A172 (cell line): ENCODE data around the gene BSG. TPM values are rescaled to one million over a fixed set of nuclear protein-coding genes. Genes with fewer than 3 reads are reported as not detected.
"Not testable (repeated sequence)": the region's sequence is repeated elsewhere in the genome, so short reads cannot be mapped to it uniquely, and the experiment has no call there.

Experiments
- DNase-seq: peaks from one replicate; pipeline ENCODE4 v3.0.0-alpha.2; 2015; ENCODE audit warnings: low spot score
- total RNA-seq: library from RNA; depleted of rRNA; stranded (reverse); fragments of >200 nt; shearing (Covaris generic); gene quantifications from 2 replicates; pipeline ENCODE4 v1.2.3, GENCODE V29; 2014

BSG gene
- total RNA-seq, 1 experiment from 2014 or later: 700 TPM

DNA sequence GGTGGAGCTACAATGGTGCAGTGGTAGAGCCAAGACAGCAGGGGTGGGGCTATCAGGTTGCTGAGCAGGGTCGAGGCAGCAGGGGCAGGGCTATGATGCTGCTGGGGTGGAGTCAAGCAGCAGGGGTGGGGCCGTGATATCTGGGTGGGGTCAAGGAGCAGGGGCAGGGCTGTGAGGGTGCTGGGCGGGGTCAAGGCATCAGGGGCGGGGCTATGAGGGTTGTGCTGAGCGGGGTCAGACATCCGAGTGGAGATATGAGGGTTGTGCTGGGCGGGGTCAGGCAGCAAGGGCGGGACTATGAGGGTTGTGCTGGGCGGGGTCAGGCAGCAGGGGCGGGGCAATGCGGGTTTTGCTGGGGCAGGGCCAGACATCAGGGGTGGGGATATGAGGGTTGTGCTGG lies 32.0 kb downstream of the BSG start:
- DNase-seq: no peak

DNA sequence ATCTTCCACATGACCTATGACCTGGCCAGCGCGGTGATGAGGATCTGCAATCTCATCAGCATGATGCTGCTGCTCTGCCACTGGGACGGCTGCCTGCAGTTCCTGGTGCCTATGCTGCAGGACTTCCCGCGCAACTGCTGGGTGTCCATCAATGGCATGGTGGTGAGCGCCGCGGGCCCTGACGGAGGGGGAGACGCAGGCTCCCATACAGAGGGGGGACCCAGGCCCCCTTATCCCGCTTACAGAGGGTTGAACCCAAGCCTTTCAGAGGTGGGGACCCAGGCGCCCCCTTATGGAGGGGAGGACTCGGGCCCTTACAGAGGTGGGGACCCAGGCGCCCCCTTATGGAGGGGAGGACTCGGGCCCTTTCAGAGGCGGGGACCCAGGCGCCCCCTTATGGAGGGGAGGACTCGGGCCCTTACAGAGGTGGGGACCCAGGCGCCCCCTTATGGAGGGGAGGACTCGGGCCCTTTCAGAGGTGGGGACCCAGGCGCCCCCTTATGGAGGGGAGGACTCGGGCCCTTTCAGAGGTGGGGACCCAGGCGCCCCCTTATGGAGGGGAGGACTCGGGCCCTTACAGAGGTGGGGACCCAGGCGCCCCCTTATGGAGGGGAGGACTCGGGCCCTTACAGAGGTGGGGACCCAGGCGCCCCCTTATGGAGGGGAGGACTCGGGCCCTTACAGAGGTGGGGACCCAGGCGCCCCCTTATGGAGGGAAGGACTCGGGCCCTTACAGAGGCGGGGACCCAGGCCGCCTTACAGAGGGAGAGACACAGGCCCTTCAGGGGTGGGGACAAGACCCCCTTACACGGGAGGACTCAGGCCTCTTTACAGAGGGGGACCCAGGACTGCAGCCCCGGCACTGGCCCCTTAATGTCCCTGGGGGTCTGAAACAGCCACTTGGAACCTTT lies 32.9 kb downstream of the BSG start:
- DNase-seq: not testable (repeated sequence)

DNA sequence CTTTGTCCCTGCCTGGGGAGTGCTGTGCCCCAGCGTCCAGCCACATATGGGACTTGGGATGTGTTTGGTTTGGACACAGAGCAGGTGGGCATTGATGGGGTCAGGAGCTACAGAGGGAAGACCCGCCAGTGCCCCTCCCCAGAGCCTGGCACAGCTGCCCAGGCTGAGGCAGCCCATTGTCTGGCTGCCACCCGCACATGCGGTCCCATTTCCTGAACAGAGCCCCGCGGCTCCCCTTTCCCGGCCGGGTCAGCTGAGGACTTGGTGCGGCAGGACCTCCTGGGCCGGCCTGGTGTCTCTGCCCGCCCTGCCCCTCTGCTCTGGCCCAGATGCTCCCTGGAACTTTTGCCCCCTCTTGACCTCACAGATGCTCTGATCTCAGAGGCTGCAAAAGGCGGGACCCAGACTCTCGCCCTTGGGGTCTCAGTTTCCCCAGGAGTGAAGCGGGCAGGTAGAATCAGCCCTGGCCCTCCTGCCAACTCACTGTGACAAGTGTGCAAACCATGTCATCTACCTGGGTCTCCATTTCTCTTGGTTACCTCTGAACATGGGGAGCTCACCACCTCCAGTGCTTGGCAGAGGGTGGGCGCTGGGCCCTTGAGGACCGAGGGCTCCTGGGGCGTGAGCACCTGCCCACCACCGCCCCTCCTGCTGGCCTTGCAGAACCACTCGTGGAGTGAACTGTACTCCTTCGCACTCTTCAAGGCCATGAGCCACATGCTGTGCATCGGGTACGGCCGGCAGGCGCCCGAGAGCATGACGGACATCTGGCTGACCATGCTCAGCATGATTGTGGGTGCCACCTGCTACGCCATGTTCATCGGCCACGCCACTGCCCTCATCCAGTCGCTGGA lies 35.1 kb downstream of the BSG start:
- DNase-seq: no peak

DNA sequence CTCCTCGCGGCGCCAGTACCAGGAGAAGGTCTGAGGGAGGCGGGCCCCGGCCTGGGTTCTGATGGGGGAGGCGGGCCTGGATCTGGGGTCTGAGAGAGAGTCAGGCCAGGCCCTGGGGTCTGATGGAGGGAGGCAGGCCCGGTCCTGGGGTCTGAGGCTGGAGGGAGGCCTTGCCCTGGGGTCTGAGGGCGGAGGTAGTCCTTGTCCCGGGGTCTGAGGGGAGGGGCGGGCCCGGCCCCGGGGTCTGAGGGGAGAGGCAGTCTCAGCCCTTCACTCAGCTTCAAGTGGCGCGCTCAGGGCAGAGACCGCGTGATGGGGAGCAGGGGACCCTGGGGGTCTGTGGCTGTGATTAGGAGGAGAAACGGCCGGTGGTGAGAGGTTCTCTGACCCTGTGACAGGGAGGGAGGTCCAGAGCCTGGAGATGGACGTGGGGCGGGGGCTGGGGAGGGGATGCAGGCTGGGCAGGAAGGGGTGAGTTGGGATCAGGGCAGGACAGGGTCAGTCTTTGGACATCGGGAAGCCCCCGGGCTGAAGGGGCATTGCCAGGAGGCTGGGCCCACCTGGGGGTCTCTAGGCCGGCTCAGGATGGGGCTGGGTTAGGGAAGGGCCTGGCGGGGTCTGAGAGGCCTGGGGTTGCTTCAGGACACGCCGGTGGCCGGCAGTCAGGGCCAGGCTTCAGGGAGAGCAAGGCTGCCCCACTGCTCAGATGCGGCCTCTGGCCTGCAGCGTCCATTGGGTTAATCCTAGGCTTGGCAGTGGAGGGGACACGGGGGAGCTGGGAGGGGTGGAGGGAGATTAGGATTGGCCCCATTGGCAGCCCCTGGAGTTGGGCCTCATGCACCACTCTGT lies 36.0 kb downstream of the BSG start:
- DNase-seq: peak; percentile 37

DNA sequence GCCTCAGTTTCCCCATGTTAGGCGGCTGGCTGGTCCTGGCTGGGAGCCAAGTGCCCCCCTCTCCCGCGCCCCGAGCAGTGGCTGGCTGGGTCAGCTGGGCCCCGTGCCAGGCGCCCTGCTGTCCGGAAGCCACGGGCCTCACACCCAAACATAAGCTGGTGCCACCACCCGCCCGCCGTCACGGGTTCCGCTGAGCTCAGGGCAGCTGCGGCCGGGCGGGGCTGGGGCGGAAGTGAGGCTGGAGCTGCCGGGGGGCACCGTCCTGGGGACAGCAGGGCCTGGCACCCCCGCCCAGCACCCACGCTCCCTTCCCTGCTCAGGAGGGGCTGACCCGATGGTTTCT lies 36.6 kb downstream of the BSG start:
- DNase-seq: peak; percentile 85

DNA sequence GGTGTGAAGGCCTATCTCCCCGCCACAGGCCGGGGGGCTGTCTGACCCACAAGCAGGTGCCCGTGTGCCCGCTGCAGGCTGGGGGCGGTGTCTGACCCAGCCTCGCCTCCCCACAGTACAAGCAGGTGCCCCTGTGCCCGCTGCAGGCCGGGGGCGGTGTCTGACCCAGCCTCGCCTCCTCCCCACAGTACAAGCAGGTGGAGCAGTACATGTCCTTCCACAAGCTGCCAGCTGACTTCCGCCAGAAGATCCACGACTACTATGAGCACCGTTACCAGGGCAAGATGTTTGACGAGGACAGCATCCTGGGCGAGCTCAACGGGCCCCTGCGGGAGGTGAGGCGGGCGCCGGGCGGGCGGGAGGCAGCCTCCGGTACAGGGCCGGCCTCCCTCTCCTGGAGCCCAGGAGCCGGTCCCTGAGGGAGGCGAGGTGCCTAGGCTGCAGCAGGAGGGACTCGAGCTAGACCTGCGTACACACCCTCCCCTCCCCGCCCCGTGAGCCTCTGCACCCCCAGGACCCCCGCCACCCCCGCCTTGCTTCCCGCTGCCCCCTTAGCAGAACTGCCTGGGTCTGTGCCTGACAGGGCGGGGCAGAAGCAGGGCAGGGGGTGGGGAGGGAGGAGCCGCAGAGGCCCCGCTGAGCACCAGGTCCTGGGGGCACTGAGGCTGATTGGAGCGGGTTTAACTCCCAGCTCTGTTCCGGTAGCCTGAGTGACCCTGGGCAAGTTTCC lies 37.8 kb downstream of the BSG start:
- DNase-seq: peak; percentile 95

DNA sequence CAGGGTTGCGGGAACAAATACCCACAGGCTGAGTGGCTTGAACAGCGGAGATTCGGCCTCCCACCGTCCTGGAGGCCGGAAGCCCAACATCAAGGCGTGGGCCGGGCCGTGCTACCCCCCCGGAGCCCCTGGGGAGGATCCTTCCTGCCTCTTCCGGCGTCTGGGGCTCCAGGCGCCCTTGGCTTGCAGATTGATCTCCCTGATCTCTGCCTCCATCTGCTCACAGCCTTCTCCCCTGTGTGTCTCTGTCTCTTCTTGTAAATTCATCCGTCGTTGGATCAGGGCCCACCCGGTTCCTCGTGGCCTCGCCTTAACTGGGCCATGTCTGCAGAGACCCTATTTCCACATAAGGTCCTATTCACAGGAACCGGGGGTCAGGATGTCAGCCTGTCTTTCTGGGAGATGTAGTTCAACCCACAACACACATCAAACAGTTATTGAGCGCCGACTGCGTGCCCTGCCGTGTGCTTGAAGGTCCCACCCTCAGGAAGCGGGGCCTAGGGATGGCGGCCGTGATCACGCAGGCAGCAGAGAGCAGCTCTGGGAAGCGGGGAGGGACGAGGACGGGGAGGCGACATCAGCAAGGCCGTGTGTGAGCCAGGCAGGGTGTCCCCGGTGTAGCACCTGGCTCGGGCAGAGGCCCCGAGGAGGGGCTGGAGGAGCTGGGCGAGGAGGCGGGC lies 38.5 kb downstream of the BSG start:
- DNase-seq: no peak

DNA sequence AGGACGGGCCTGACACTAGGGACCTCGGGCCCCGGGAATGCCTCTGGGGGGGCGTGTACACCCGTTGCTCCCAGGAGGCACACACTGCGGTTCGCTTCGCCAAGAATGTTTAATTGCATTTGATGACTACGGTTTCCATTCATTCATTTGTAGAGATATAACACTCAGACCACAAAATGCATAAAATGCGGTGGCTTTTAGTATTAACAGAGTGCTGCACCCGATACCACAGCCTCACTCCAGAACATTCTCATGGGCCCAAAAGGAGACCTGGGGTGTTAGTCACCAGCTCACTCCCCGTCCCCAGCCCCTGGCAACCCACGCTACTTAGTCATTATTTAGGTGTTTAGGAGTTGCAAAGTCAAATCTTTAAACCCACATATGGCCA lies 39.1 kb downstream of the BSG start:
- peak; percentile 99 for DNase-seq

DNA sequence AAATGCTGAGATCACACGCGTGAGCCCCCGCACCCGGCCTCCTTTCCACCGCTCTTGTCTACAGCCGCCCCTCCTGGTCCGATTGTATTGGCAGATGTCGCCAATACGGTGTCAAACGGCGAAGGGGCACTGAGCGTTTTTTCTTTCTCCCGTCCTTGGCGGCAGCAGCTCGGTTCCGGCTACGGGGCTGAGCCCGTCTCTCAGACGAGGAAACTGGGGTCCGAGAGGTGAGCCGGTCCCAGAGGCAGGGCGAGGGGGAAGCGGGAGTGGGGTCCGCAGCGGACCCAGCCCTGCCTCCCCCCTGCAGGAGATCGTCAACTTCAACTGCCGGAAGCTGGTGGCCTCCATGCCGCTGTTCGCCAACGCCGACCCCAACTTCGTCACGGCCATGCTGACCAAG lies 40.5 kb downstream of the BSG start:
- DNase-seq: no peak

DNA sequence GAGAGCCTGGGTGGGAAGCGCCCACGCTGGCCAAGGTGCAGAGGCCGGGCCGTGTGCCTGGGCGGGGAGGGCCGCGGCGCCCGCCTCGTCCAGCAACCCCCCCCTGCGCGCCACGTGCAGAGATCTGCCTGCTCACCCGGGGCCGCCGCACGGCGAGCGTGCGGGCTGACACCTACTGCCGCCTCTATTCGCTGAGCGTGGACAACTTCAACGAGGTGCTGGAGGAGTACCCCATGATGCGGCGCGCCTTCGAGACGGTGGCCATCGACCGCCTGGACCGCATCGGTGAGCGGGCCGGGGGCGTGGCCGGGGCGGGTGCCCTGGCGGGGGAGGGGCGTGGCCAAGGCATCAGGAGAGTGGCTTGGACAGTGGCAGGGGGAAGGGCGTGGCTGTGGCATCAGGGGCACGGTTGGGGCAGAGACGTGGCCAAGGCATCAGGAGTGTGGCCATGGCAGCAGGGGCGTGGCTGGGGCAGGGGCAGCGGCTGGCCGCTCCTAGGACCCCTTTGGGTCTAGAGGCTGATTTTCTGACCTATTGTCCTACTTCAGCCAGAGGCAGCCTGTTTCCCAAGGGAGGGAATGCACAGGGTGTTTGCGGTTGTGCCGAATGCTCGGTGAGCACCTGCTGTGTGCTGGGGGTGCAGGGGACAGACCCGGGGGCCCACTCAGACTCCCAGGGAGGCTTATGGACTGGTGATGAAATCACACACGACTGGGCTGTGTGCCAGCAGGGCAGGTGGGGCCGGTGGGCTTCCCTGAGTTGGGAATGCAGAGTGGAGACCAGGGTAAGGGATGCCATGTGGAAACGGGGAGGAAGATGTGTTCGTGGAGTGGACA lies 41.6 kb downstream of the BSG start:
- DNase-seq: no peak

DNA sequence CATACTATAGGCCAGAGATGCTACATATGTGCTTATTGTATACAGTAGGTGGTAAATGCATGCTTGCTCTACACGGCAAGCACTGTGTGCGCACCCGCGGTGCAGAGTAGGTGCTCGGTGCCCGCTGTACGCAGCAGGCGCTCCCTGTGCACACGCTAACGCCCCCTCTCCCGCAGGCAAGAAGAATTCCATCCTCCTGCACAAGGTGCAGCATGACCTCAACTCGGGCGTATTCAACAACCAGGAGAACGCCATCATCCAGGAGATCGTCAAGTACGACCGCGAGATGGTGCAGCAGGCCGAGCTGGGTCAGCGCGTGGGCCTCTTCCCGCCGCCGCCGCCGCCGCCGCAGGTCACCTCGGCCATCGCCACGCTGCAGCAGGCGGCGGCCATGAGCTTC lies 43.2 kb downstream of the BSG start:
- no peak for DNase-seq

DNA sequence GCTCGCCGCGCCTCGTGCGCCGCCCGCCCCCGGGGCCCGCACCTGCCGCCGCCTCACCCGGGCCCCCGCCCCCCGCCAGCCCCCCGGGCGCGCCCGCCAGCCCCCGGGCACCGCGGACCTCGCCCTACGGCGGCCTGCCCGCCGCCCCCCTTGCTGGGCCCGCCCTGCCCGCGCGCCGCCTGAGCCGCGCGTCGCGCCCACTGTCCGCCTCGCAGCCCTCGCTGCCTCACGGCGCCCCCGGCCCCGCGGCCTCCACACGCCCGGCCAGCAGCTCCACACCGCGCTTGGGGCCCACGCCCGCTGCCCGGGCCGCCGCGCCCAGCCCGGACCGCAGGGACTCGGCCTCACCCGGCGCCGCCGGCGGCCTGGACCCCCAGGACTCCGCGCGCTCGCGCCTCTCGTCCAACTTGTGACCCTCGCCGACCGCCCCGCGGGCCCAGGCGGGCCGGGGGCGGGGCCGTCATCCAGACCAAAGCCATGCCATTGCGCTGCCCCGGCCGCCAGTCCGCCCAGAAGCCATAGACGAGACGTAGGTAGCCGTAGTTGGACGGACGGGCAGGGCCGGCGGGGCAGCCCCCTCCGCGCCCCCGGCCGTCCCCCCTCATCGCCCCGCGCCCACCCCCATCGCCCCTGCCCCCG lies 43.8 kb downstream of the BSG start:
- DNase-seq: no peak

DNA sequence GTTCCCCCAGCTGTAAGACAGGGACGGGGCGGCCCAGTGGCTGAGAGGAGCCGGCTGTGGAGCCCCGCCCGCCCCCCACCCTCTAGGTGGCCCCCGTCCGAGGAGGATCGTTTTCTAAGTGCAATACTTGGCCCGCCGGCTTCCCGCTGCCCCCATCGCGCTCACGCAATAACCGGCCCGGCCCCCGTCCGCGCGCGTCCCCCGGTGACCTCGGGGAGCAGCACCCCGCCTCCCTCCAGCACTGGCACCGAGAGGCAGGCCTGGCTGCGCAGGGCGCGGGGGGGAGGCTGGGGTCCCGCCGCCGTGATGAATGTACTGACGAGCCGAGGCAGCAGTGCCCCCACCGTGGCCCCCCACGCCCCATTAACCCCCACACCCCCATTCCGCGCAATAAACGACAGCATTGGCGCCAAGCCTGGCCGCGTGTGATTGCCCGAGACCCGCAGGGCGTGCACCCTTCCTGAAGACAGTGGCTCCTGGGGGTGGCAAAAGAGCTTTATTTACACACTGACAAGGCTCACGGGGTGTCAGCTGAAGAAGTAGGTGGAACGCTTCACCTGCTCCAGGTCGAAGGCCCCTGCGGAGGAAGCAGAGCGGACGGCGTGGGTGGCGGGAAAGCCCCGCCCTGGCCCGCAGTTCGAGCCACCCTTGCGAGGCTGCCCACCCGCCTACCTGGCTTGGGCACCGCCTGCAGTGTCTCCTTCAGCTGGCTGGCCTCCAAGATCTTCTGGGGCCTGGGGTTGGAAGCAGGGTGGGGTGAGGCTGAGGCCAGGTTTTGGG lies 44.5 kb downstream of the BSG start:
- DNase-seq: no peak

DNA sequence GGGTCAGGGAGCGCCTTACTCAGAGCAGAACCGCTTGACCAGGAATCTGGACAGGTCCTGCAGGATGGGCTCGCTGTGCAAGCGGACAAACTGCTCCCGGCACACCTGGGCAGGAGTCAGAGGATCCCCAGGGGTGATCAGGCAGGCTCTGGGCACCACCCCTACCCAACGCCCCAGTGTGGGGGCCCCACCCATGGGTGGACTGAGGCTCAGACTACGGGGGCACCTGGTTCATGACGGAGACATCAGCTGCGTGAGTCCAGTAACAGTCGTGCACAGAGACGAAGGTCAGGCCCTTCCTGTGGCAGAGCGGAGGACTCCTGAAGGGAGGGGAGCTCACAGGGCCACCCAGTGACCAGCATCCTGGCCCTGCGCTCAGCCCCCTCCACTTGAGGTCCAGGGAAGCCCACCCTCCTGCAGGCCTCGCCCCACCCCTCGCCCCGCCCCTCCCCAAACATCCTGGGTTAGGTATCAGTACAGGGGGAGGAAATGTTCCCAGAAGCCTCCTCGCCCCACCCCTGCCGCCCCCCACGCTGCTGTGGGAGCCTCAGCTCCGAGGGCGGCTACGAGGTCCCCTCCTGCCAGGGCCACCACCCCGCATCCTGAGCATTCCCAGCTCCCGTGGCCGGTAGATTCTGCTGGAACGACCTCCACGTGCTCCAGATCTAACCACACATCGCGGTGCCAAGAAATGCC lies 45.3 kb downstream of the BSG start:
- no peak for DNase-seq

DNA sequence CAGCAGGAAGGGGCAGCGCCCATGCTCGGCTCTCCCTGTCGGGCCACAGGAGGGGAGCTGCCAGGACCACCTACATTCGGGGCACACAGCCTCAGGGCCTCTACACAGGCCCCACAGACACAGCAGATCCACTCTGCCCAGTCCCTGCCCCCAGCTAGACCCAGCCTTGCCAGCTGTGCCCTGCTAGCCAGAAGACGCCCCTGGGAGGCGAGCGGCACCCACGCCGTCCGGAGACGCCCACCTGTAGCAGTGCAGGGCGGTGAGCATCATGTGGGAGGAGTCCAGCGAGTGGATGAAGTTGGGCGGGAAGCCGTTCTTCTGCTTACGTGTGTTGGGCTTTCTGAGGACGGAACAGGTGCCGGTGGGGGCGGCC lies 45.8 kb downstream of the BSG start:
- DNase-seq: no peak

DNA sequence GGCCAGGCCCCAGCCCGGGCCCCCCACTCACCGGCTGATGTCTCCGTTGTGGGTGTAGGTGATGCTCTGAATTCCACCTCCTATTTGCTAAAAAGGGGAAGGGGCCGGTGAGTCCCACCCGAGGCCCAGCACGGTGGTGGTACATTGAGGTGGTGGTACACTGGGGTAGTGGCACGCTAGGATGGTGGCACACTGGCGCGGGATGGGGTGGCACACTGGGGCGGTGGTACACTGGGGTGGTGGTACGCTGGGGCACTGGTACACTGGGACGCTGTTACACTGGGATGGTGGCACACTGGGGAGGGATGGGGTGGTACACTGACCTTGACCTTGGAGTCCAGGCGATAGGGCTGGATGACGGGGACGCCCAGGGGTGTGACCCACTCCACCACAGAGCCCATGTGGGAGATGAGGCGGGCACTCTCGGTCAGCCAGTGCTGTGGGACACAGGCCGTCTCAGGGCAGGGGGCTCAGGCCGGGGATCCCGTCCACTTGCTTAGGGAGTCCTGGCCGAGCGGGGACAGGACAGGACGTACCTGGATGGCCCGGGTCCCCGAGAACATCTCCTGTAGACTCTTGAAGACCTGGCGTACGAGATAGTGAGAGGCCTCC lies 46.4 kb downstream of the BSG start:
- no peak for DNase-seq

DNA sequence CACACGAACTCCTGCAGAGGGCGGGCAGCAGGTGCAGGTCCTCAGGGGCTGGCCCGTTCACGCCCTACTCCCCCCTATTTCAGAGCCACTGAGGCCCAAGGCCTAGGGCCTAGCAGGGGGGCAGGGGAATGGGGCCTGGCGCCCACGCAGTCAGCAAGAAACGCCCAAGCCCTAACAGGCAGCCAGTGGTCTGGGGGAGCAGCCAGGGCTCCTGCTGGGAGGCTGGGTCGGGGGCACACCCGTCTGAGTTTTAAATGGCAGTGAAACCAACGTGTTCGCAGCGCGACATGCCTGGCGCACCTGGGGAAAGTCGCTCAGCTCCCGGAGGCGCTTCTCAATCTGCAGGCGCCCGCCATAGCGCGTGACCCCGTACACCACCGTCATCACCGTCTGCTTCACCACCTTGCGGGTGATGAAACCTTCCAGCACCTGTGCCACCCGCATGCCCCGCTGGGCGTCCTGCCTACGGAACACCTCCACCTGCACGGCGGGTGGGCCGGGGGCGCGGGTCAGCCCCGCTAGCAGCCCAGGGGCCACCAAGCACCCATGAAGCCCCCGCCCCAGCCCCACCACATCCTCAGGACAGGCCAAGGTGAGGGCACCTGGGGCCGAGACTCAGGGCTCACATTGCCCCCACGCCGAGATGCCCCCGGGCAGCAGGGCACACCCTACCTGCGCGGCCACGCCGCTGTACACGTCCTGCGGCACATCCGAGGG lies 47.0 kb downstream of the BSG start:
- no peak for DNase-seq
